SJCRH30 (cell line): ENCODE data around the gene PCDHA1. TPM values are rescaled to one million over a fixed set of nuclear protein-coding genes. Genes with fewer than 3 reads are reported as not detected.
A peak's percentile ranks its signal among the peaks of the same experiment; 100 is the strongest.
"Not testable (repeated sequence)": the region's sequence is repeated elsewhere in the genome, so short reads cannot be mapped to it uniquely, and the experiment has no call there.

Experiments used
- DNase-seq, 2 experiments: peaks; one replicate each; pipeline ENCODE4 v3.0.0-alpha.2; 2015 to 2020
- H3K27ac ChIP-seq: fragments of 250-450 bp; sonication (Bioruptor Pico); 2 replicates; pipeline ENCODE4 v1.5.1; 2020; ENCODE audit warnings: mild to moderate bottlenecking, moderate library complexity
- H3K27me3 ChIP-seq: fragments of 250-450 bp; sonication (Bioruptor Pico); 2 replicates; pipeline ENCODE4 v1.5.1; 2020; ENCODE audit warnings: mild to moderate bottlenecking, moderate library complexity
- H3K36me3 ChIP-seq: fragments of 250-450 bp; sonication (Bioruptor Pico); 2 replicates; pipeline ENCODE4 v1.5.1; 2020; ENCODE audit warnings: mild to moderate bottlenecking, moderate library complexity
- H3K4me1 ChIP-seq: fragments of 250-450 bp; sonication (Bioruptor Pico); 2 replicates; pipeline ENCODE4 v1.5.1; 2020; ENCODE audit warnings: mild to moderate bottlenecking, moderate library complexity
- H3K4me3 ChIP-seq: fragments of 250-450 bp; sonication (Bioruptor Pico); 2 replicates; pipeline ENCODE4 v1.5.1; 2020; ENCODE audit warnings: mild to moderate bottlenecking, moderate library complexity
- H3K9me3 ChIP-seq: fragments of 250-450 bp; sonication (Bioruptor Pico); replicated peaks from 2 replicates; pipeline ENCODE4 v1.5.1; 2020; ENCODE audit warnings: mild to moderate bottlenecking, moderate library complexity
- total RNA-seq: library from RNA; depleted of rRNA; stranded (reverse); fragments of >200 nt; shearing (Covaris generic); gene quantifications from 2 replicates; pipeline ENCODE4 v1.2.3, GENCODE V29; 2014

Gene PCDHA1
- total RNA-seq, 1 experiment from 2014 or later: not detected

- not testable (repeated sequence) for H3K27me3 ChIP-seq, DNase-seq, H3K4me1 ChIP-seq, H3K4me3 ChIP-seq, H3K36me3 ChIP-seq, H3K27ac ChIP-seq, H3K9me3 ChIP-seq
Observed at GRCh38 chr5:140829511-140830501, 43.9 kb downstream of the PCDHA1 start.

- no peaks in the 10 kb centered on the region for H3K4me1 ChIP-seq
- DNase-seq: no peak
- no peak within 1 kb of the TSS for H3K4me3 ChIP-seq
- H3K27me3 ChIP-seq: no peaks in the 10 kb centered on the region
- H3K27ac ChIP-seq: no peak within 1 kb of the TSS
- no peaks in the 10 kb centered on the region for H3K36me3 ChIP-seq
- no peaks in the 10 kb centered on the region for H3K9me3 ChIP-seq
Observed at GRCh38 chr5:140833993-140834392, 48.1 kb downstream of the PCDHA1 start, which contains the start of gene PCDHA7. Gene PCDHA7, plus strand, starts transcription at chr5:140834269. Its CDS starts 115 bp downstream, at chr5:140834384.

DNA sequence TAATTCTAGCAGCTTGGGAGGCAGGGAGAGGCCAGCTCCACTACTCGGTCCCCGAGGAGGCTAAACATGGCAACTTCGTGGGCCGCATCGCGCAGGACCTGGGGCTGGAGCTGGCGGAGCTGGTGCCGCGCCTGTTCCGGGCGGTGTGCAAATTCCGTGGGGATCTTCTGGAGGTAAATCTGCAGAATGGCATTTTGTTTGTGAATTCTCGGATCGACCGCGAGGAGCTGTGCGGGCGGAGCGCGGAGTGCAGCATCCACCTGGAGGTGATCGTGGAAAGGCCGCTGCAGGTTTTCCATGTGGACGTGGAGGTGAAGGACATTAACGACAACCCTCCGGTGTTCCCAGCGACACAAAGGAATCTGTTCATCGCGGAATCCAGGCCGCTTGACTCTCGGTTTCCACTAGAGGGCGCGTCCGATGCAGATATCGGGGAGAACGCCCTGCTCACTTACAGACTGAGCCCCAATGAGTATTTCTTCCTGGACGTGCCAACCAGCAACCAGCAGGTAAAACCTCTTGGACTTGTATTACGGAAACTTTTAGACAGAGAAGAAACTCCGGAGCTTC is 48.6 kb downstream of the PCDHA1 start:
- H3K4me1 ChIP-seq, DNase-seq, H3K36me3 ChIP-seq, H3K4me3 ChIP-seq, H3K9me3 ChIP-seq, H3K27ac ChIP-seq, H3K27me3 ChIP-seq: not testable (repeated sequence)

DNA sequence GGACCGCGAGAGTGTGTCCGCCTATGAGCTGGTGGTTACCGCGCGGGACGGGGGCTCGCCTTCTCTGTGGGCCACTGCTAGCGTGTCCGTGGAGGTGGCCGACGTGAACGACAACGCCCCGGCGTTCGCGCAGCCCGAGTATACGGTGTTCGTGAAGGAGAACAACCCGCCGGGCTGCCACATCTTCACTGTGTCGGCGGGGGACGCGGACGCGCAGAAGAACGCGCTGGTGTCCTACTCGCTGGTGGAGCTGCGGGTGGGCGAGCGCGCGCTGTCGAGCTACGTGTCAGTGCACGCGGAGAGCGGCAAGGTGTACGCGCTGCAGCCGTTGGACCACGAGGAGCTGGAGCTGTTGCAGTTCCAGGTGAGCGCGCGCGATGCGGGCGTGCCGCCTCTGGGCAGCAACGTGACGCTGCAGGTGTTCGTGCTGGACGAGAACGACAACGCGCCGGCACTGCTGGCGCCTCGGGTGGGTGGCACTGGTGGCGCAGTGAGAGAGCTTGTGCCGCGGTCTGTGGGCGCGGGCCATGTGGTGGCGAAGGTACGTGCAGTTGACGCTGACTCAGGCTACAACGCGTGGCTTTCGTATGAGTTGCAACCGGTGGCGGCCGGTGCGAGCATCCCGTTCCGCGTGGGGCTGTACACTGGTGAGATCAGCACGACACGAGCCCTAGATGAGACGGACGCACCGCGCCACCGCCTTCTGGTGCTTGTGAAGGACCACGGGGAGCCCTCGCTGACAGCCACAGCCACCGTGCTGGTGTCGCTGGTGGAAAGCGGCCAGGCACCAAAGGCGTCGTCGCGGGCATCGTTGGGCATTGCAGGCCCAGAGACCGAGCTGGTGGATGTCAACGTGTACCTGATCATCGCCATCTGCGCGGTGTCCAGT is 49.9 kb downstream of the PCDHA1 start:
- H3K9me3 ChIP-seq: no peaks in the 10 kb centered on the region
- no peak overlapping the region for H3K4me3 ChIP-seq
- H3K4me1 ChIP-seq: no peaks in the 10 kb centered on the region
- H3K27me3 ChIP-seq: no peaks in the 10 kb centered on the region
- no peak for DNase-seq
- H3K27ac ChIP-seq: no peak overlapping the region
- no peaks in the 10 kb centered on the region for H3K36me3 ChIP-seq

DNA sequence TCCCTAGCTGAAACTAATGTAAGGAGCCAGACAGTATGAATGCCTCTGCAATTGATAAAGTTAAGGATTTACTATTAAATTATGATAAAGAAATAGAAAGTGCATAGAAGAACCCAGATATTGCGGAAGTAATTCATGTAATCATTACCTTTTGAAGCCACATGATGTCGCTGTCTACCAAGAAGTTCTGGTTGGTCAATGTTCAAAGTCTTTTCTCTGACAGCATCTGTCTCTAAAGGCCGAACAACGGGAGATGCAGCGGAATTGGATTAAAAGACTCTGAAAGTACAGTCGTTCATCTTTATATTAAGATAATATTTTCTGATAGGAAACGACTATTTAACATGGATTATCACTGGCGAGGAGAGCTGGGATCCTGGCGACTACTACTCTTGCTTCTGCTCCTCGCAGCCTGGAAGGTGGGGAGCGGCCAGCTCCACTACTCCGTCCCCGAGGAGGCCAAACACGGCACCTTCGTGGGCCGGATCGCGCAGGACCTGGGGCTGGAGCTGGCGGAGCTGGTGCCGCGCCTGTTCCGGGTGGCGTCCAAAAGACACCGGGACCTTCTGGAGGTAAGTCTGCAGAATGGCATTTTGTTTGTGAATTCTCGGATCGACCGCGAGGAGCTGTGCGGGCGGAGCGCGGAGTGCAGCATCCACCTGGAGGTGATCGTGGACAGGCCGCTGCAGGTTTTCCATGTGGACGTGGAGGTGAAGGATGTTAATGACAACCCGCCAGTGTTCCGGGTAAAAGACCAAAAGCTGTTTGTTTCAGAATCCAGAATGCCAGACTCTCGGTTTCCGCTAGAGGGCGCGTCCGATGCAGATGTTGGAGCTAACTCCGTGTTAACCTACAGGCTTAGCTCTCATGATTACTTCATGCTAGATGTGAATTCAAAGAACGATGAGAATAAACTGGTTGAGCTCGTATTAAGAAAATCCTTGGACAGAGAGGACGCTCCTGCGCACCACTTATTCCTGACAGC is 55.3 kb downstream of the PCDHA1 start, which contains the start of gene PCDHA8:
Gene PCDHA8, plus strand, starts transcription at position 210 of the 985 bp plus-strand sequence. Its CDS starts 135 bp downstream, at position 345.
- H3K9me3 ChIP-seq: no peaks in the 10 kb centered on the region; the same call in 1 of the 2 replicates
- H3K4me3 ChIP-seq: no peak within 1 kb of the TSS
- no peaks in the 10 kb centered on the region for H3K36me3 ChIP-seq
- H3K4me1 ChIP-seq: no peaks in the 10 kb centered on the region
- peak in 1 of 2 experiments; percentile 62 for DNase-seq
- H3K27me3 ChIP-seq: no peaks in the 10 kb centered on the region
- no peak within 1 kb of the TSS for H3K27ac ChIP-seq

DNA sequence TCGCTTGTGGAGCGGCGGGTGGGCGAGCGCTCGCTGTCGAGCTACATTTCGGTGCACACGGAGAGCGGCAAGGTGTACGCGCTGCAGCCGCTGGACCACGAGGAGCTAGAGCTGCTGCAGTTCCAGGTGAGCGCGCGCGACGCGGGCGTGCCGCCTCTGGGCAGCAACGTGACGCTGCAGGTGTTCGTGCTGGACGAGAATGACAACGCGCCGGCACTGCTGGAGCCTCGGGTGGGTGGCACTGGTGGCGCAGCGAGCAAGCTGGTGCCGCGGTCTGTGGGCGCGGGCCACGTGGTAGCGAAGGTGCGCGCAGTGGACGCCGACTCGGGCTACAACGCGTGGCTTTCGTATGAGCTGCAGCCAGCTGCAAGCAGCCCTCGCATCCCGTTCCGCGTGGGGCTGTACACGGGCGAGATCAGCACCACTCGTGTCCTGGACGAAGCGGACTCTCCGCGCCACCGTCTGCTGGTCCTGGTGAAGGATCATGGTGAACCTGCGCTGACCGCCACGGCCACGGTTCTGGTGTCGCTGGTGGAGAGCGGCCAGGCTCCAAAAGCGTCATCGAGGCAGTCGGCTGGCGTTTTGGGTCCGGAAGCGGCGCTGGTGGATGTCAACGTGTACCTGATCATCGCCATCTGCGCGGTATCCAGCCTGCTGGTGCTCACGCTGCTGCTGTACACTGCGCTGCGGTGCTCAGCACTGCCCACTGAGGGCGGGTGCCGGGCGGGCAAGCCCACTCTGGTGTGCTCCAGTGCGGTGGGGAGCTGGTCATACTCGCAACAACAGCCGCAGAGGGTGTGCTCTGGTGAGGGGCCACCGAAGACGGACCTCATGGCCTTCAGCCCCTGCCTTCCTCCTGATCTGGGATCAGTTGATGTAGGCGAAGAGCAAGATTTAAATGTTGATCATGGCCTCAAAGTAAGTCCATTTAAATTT is 57.1 kb downstream of the PCDHA1 start:
- no peaks in the 10 kb centered on the region; the same call in 1 of the 2 replicates for H3K9me3 ChIP-seq
- H3K4me3 ChIP-seq: no peak overlapping the region

GRCh38 chr5:140848139-140849102 is 62.5 kb downstream of the PCDHA1 start, which contains the start of gene PCDHA9:
Gene PCDHA9, plus strand, starts transcription at chr5:140848382. Its CDS starts 114 bp downstream, at chr5:140848496.
- H3K36me3 ChIP-seq, H3K4me1 ChIP-seq, H3K4me3 ChIP-seq, H3K27me3 ChIP-seq, H3K9me3 ChIP-seq, H3K27ac ChIP-seq: not testable (repeated sequence)
- peak in 1 of 2 experiments; percentile 1 for DNase-seq

More for the DNA sequence above, 57.1 kb downstream of the PCDHA1 start:
- DNase-seq: no peak
- no peaks in the 10 kb centered on the region for H3K4me1 ChIP-seq
- no peak overlapping the region for H3K27ac ChIP-seq
- H3K27me3 ChIP-seq: no peaks in the 10 kb centered on the region
- no peaks in the 10 kb centered on the region for H3K36me3 ChIP-seq

DNA sequence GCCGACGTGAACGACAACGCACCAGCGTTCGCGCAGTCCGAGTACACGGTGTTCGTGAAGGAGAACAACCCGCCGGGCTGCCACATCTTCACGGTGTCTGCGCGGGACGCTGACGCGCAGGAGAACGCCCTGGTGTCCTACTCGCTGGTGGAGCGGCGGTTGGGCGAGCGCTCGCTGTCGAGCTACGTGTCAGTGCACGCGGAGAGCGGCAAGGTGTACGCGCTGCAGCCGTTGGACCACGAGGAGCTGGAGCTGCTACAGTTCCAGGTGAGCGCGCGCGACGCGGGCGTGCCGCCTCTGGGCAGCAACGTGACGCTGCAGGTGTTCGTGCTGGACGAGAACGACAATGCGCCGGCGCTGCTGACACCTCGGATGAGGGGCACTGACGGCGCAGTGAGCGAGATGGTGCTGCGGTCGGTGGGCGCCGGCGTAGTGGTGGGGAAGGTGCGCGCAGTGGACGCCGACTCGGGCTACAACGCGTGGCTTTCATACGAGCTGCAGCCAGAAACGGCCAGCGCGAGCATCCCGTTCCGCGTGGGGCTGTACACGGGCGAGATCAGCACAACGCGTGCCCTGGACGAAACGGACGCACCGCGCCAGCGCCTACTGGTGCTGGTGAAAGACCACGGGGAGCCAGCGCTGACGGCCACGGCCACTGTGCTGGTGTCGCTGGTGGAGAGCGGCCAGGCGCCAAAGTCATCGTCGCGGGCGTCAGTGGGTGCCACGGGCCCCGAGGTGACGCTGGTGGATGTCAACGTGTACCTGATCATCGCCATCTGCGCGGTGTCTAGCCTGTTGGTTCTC is 64.1 kb downstream of the PCDHA1 start:
- H3K36me3 ChIP-seq, DNase-seq, H3K27me3 ChIP-seq, H3K4me3 ChIP-seq, H3K4me1 ChIP-seq, H3K27ac ChIP-seq, H3K9me3 ChIP-seq: not testable (repeated sequence)

- peak in 1 of 2 experiments; percentile 58 for DNase-seq
- H3K27me3 ChIP-seq: no peaks in the 10 kb centered on the region
- no peaks in the 10 kb centered on the region for H3K36me3 ChIP-seq
- H3K4me1 ChIP-seq: no peaks in the 10 kb centered on the region
- H3K27ac ChIP-seq: no peak within 1 kb of the TSS
- H3K9me3 ChIP-seq: no peaks in the 10 kb centered on the region
- no peak within 1 kb of the TSS for H3K4me3 ChIP-seq
Observed at GRCh38 chr5:140855772-140856674, 70.1 kb downstream of the PCDHA1 start, which contains the start of gene PCDHA10. Gene PCDHA10, plus strand, starts transcription at chr5:140855897. Its CDS starts 152 bp downstream, at chr5:140856049.

DNA sequence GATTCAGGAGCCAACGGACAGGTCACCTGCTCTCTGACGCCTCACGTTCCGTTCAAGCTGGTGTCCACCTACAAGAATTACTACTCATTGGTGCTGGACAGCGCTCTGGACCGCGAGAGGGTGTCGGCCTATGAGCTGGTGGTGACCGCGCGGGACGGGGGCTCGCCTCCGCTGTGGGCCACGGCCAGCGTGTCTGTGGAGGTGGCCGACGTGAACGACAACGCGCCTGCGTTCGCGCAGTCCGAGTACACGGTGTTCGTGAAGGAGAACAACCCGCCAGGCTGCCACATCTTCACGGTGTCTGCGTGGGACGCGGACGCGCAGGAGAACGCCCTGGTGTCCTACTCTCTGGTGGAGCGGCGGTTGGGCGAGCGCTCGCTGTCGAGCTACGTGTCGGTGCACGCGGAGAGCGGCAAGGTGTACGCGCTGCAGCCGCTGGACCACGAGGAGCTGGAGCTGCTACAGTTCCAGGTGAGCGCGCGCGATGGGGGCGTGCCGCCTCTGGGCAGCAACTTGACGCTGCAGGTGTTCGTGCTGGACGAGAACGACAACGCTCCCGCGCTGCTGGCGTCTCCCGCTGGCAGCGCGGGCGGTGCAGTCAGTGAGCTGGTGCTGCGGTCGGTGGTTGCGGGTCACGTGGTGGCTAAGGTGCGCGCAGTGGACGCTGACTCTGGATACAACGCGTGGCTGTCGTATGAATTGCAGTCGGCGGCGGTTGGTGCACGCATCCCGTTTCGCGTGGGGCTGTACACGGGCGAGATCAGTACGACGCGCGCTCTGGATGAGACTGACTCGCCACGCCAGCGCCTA is 71.4 kb downstream of the PCDHA1 start:
- DNase-seq: no peak
- Histone ChIP-seq H3K36me3 (no peaks in the 10 kb centered on the region), H3K27me3 (no peaks in the 10 kb centered on the region), H3K4me3 (no peak overlapping the region), H3K27ac (no peak overlapping the region), H3K9me3 (no peaks in the 10 kb centered on the region), H3K4me1 (no peaks in the 10 kb centered on the region)
